Parathyroid adenoma (tissue), 2 donors: ENCODE data around the gene CCDC69.
A peak's percentile ranks its signal among the peaks of the same experiment; 100 is the strongest.

Experiments
- H2AFZ ChIP-seq: fragments of 300-600 bp; sonication (generic); one replicate; pipeline ENCODE4 v1.7.0; 2017; ENCODE audit warnings: antibody characterized with exemption, mild to moderate bottlenecking
- H3K27ac ChIP-seq: fragments of 300-600 bp; sonication (generic); one replicate; pipeline ENCODE4 v1.7.0; 2017
- H3K27me3 ChIP-seq: fragments of 300-600 bp; sonication (generic); one replicate; pipeline ENCODE4 v1.7.0; 2017; ENCODE audit warnings: low read length; ENCODE audit not compliant: control insufficient read depth, insufficient read depth
- H3K36me3 ChIP-seq: fragments of 300-600 bp; sonication (generic); one replicate; pipeline ENCODE4 v1.7.0; 2017; ENCODE audit warnings: low read length; ENCODE audit not compliant: control insufficient read depth, insufficient read depth
- H3K4me1 ChIP-seq: fragments of 300-600 bp; sonication (generic); one replicate; pipeline ENCODE4 v1.7.0; 2017; ENCODE audit warnings: control low read depth
- H3K4me2 ChIP-seq: fragments of 300-600 bp; sonication (generic); one replicate; pipeline ENCODE4 v1.7.0; 2017; ENCODE audit warnings: low read length
- H3K4me3 ChIP-seq: fragments of 300-600 bp; sonication (generic); one replicate; pipeline ENCODE4 v1.7.0; 2017; ENCODE audit warnings: low read depth, low read length
- H3K79me2 ChIP-seq: fragments of 300-600 bp; sonication (generic); one replicate; pipeline ENCODE4 v1.7.0; 2017; ENCODE audit warnings: control low read depth
- H3K9ac ChIP-seq: fragments of 300-600 bp; sonication (generic); one replicate; pipeline ENCODE4 v1.7.0; 2017; ENCODE audit warnings: mild to moderate bottlenecking
- H3K9me3 ChIP-seq: fragments of 300-600 bp; sonication (generic); one replicate; pipeline ENCODE4 v1.7.0; 2017; ENCODE audit warnings: low read length; ENCODE audit not compliant: control insufficient read depth
- TF ChIP-seq, protein P1 (sequence below): fragments of 300-600 bp; sonication (generic); IDR thresholded peaks from one replicate; pipeline ENCODE4 v1.7.0; 2017; ENCODE audit warnings: antibody characterized with exemption, mild to moderate bottlenecking
- donor health status: primary hyperparathyroidism.

Gene CCDC69

DNA sequence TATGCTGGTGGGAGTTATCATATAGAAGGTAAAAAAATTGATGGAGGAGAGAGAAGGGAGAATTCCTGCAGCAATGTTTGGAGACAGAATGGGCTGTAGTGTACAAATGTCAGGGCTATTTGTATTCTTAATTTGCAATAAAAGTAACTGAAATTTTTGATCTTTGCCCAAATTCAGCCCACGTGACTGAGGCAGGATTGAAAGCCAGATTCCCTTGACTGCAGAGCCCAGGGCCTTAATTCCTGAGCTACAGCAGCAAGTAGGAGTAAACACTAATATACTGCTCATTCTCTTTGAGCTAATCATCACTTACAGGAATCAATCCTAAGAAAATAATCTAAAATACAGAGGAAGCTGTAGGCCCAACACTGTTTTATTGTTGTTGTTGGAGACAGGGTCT lies 61.1 kb downstream of the CCDC69 start:
- Histone ChIP-seq H3K9ac (no peak overlapping the region), H3K4me2 (no peak overlapping the region), H3K36me3 (no peaks in the 10 kb centered on the region), H3K27me3 (no peaks in the 10 kb centered on the region), H3K4me1 (peaks cover 8% of the 10 kb centered on the region), H2AFZ (no peak overlapping the region), H3K27ac (no peak overlapping the region), H3K9me3 (no peaks in the 10 kb centered on the region), H3K79me2 (peaks cover 15% of the 10 kb centered on the region), H3K4me3 (no peak overlapping the region)
- TF ChIP-seq, protein P1, sequence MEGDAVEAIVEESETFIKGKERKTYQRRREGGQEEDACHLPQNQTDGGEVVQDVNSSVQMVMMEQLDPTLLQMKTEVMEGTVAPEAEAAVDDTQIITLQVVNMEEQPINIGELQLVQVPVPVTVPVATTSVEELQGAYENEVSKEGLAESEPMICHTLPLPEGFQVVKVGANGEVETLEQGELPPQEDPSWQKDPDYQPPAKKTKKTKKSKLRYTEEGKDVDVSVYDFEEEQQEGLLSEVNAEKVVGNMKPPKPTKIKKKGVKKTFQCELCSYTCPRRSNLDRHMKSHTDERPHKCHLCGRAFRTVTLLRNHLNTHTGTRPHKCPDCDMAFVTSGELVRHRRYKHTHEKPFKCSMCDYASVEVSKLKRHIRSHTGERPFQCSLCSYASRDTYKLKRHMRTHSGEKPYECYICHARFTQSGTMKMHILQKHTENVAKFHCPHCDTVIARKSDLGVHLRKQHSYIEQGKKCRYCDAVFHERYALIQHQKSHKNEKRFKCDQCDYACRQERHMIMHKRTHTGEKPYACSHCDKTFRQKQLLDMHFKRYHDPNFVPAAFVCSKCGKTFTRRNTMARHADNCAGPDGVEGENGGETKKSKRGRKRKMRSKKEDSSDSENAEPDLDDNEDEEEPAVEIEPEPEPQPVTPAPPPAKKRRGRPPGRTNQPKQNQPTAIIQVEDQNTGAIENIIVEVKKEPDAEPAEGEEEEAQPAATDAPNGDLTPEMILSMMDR = no peak

DNA sequence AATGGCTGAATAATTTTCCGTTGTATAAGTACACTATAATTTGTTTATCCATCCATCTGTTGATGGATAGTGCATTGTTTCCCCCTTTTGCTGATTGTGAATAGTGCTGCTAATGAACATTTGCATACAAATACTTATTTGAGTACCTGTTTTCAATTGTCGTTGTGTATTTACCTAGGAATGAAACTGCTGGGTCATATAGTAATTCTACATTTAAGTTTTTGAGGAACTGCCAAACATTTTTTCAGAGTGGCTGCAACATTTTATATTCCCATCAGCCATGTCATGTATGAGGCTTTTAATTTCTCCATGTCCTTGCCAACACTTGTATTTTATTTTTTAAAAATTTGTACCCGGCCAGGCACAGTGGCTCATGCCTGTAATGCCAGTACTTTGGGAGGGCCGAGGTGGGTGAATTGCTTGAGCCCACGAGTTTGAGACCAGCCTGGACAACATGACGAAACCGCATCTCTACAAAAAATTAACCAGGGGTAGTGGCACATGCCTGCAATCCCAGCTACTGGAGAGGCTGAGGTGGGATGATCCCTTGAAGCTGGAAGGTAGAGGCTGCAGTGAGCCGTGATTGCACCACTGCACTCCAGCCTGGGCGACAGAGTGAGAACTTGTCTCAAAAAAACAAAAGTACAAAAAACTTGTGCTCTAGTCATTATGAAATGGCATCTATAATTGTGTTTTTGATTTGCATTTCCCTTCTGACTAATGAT lies 64.1 kb downstream of the CCDC69 start:
- no peak overlapping the region for H2AFZ ChIP-seq
- peaks cover 29% of the 10 kb centered on the region for H3K79me2 ChIP-seq
- TF ChIP-seq, protein P1 = no peak
- H3K27ac ChIP-seq = no peak overlapping the region
- H3K9me3 ChIP-seq = no peaks in the 10 kb centered on the region
- H3K9ac ChIP-seq = no peak overlapping the region
- no peak overlapping the region for H3K4me2 ChIP-seq
- no peak overlapping the region for H3K4me3 ChIP-seq
- peaks cover 15% of the 10 kb centered on the region for H3K4me1 ChIP-seq
- H3K27me3 ChIP-seq = no peaks in the 10 kb centered on the region
- H3K36me3 ChIP-seq = no peaks in the 10 kb centered on the region

DNA sequence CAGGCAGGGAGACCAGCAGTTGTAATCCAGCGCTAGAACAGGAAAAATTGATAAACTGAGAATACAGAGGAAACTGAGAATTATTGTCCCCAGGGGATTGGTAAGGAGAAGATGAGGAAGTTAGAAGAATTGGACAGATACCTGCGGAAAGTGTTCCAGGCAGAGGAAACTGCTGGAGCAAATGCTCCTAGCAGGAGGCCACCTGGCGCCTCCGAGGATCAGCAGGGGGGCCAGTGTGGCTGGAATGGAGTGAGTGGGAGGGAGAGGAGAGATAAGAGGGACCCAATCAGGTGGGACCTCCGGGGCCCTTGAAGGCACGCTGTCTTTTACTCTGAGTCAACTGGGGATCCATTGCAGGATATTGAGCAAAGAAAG lies 65.6 kb downstream of the CCDC69 start:
- peaks cover 15% of the 10 kb centered on the region for H3K4me1 ChIP-seq
- H3K27me3 ChIP-seq = no peaks in the 10 kb centered on the region
- H3K9me3 ChIP-seq = no peaks in the 10 kb centered on the region
- H2AFZ ChIP-seq = peak overlapping the region; percentile 99
- H3K27ac ChIP-seq = peak overlapping the region; percentile 88
- TF ChIP-seq, protein P1 = no peak
- peaks cover 35% of the 10 kb centered on the region for H3K79me2 ChIP-seq
- peak overlapping the region; percentile 98 for H3K4me2 ChIP-seq
- H3K36me3 ChIP-seq = no peaks in the 10 kb centered on the region
- H3K4me3 ChIP-seq = peak overlapping the region; percentile 90
- H3K9ac ChIP-seq = peak overlapping the region; percentile 86

DNA sequence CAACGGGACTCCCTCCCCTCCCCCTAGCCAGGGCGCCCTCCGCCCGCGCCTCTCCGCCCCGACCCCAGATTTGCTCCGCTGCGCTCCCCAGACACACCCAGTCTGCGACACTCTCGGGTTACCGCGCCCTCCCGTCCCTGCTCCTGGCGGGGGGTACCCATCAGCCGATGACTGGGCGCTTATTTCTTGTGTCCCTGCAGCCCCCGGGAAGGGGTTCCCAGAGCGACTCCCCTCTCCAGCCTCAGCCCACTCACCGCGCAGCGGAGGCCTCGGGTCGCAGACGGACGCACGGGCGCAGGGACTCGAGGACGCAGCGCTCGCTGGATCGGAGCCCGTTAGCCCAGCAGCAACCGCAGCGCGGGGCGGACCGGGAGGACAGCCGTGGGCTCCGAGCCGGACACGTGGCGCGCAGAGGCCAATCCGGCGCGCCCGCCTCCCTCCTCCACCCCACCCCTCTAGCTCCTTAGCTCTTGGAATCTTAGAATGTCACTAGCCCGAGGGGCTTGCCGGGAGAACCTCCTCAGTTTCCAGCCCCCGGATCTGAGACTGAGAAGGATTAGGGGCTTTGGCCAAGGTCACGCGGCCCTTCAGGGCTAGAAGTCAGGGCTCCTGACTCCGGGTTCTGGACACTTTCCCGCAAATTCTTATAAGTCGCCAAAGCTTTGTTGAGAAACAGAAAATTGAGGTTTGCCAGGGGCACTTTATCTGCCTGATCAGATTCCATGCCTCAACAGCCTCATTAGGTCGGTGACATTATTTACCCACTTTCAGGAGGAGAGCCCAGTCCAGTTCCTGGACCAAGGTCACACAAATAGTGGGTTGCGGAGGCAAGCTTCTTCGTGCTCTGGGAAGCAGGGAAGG lies 66.2 kb downstream of the CCDC69 start, which contains the start of gene ANXA6:
ANXA6 (minus strand) TSS at position 354 of the 861 bp plus-strand sequence. CDS start 9,878 bp downstream, outside the sequence.
- TF ChIP-seq, protein P1 = peak; percentile 10
- Histone ChIP-seq H3K79me2 (peaks cover 39% of the 10 kb centered on the region), H3K27me3 (no peaks in the 10 kb centered on the region), H3K4me1 (peaks cover 15% of the 10 kb centered on the region), H3K9me3 (no peaks in the 10 kb centered on the region), H3K9ac (peak within 1 kb of the TSS; percentile 86), H3K4me2 (peak within 1 kb of the TSS; percentile 98), H3K36me3 (no peaks in the 10 kb centered on the region), H2AFZ (peak within 1 kb of the TSS; percentile 99), H3K4me3 (peak within 1 kb of the TSS; percentile 90), H3K27ac (peak within 1 kb of the TSS; percentile 88)
